ENCODE measurements around the gene PAPPA2.
"Not testable (repeated sequence)": the region's sequence is repeated elsewhere in the genome, so short reads cannot be mapped to it uniquely, and the experiment has no call there.

Gene PAPPA2

DNA sequence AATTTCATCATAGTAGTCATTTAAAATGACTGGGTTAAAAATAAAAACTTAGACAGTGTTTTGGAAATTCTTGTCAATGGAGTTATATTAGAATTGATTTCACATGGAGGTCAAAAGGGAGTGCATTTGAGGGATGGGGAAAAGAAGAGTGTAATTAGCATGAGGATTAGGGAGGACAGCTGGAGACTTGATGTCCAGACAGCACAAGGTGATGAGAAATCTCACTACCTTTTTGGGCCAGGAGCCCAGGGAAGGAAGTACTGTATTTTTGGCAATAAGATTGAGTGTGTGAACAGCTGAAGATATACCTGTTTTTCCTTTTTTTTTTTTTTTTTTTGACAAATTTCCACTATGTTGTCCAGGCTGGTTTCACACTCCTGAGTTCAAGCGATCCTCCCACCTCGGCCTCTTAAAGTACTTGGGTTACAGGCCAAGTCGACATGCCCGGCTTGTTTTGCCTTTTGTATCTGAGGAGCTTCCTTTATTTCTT is 163.6 kb downstream of the PAPPA2 start:
- TF ChIP-seq GATA1 (IDR thresholded peaks at IDR 0.05; ENCODE audit: low read depth, low read length) = no peak
- TF ChIP-seq POLR2A (IDR thresholded peaks at IDR 0.05; ENCODE audit: low read length) = no peak
- DNase-seq = no peak

DNA sequence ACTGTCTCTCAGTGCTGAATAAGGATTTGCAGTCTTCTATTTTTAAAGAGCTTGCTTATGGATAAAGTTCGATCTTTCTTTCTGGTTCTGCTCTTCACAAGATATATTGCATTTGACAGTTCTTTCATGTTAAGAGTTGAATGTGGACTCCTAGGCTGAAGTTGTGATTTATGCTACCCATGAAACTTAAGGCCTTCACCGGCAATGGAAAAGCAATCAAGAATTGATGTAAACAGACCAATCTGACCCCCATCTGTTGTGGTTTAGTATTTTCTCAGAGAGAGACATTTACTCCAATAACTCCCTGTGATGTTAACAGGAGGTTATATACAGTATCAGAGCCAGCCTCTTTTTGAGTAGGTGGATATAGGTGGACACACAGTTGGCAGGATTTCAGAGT is 165.8 kb downstream of the PAPPA2 start:
- DNase-seq = no peak
- TF ChIP-seq POLR2A (IDR thresholded peaks at IDR 0.05; ENCODE audit: low read length) = no peak

DNA sequence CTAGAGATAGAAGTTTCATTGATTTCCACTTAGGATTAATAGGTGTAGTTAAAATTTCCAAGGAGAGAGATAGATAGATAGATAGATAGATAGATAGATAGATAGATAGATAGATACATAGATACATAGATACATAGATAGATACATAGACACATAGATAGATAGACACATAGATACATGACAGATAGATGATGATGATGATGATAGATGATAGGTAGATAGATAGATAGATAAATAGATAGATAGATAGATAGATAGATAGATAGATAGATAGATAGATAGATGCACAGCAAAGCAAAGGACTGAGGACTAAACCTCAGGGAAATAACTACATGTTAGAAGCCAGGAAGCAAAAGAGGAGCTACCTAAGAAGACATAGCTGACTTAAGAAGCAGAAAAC is 171.8 kb downstream of the PAPPA2 start:
- DNase-seq = not testable (repeated sequence)

DNA sequence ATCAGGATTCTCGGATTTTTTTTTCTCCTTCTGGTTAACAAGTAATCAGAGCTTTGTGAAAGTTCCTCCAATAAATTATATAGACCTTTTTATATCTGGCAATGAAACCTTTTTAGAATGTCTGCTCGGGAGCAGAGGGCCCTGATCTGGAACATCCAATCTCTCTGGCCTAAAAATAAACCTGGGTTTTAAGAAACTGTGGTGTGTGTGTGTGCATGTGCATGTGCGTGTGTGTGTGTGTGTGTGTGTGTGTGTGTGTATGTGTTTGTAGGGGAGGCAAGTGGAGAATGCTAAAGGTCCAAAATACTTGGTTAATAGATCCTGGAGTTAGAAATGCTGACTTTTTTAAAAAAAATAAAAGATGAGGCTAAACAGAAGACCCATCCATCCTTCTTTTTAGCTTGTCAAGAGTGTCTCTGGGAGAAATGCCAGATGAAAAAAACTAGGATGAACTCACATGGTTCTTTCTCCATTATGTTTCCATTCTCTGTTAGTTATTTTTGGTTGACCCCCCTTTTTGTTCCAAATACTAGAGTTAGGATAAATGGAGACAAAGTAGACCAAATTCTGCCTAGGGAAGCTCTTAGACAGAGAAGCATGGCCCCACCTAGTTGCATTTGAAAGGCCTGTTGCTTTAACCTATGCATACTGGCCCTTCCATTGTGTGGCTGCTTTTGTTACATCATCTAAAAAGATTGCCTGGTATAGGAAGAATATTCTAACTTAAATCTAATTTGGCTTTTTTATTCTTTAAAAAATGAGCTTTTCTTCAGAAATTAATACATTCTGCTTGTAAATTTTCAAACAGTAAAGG is 175.9 kb downstream of the PAPPA2 start:
- TF ChIP-seq POLR2A (IDR thresholded peaks at IDR 0.05; ENCODE audit: low read length) = no peak
- TF ChIP-seq GATA1 (IDR thresholded peaks at IDR 0.05; ENCODE audit: low read depth, low read length) = no peak

GRCh38 chr1:176643536-176643935 is 180.6 kb downstream of the PAPPA2 start:
- no peak for DNase-seq
- no peak for TF ChIP-seq GATA1 (IDR thresholded peaks at IDR 0.05; ENCODE audit: low read depth, low read length)
- no peak for TF ChIP-seq POLR2A (IDR thresholded peaks at IDR 0.05; ENCODE audit: low read length)

More for the DNA sequence above, 175.9 kb downstream of the PAPPA2 start:
- no peak for DNase-seq

DNA sequence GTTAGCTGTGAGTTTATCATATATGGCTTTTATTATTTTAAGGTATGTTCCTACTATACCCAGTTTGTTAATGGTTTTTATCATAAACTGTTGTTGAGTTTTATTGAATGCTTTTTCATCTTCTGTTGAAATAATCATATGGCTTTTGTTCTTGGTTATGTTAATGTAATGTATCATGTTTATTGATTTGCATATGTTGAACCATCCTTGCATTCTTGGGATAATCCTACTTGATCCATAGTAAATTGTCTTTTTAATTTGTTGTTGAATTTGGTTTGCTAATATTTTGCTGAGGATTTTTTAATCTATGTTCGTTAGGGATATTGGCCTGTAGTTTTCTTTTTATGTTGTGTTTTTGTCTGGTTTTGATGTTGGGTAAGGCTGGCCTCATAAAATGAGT is 185.6 kb downstream of the PAPPA2 start:
- DNase-seq = no peak
- TF ChIP-seq POLR2A (IDR thresholded peaks at IDR 0.05; ENCODE audit: low read length) = no peak
- TF ChIP-seq GATA1 (IDR thresholded peaks at IDR 0.05; ENCODE audit: low read depth, low read length) = no peak

DNA sequence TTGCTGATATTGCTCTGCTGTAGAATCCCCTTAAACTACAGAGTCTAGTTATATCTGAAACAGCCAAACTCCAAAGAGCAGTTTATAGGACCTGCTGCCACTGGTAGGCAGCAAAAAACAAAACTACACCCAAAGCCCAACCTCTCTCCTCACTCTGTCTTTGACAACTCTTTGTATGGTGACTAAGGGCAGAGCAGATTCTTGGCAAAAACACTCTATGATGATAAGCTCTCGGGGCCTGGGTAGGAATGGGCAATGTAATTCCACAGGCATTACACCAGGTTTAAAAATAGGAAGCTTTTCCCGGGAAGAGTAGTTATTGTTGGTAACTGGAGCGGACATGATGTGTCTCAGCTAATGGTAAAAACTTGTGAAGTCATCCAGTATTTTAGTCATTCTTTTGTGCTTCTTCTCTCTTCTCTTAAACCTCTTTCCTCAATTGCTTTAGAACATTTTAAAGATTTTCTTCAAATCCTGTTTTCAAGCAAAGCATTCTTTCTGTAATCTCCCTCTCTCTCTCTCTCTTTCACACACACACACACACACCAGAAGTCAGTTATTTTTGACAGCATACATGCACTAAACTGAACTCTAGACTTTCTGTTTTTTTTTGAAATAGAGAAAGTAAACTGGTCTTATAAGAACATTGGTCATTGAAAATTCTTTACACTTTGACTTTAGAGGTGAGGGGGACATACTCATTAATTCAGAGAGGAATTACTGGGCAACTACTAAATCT is 193.5 kb downstream of the PAPPA2 start:
- no peak for DNase-seq
- no peak for TF ChIP-seq GATA1 (IDR thresholded peaks at IDR 0.05; ENCODE audit: low read depth, low read length)
- TF ChIP-seq POLR2A (IDR thresholded peaks at IDR 0.05; ENCODE audit: low read length) = no peak

DNA sequence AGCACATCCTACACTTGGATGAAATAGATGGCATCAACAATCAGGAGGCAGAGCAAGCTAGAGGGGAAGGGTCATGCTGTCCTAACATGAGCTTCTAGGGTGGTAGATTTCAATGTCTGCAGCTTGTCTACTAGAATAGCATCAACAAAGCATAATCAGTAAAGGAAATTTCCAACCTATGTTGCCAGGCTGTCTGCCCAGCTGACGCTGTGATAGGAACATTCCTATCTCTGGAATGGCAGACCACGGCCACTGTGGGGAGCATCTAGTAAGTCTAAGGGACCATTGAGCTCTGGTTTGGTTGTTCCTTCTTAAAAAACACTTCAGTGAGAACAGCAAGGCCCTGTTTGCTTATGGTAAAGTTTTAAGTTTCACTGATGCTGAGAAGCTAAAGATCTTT is 206.8 kb downstream of the PAPPA2 start:
- TF ChIP-seq POLR2A (IDR thresholded peaks at IDR 0.05; ENCODE audit: low read length) = no peak
- no peak for TF ChIP-seq GATA1 (IDR thresholded peaks at IDR 0.05; ENCODE audit: low read depth, low read length)
- DNase-seq = no peak

DNA sequence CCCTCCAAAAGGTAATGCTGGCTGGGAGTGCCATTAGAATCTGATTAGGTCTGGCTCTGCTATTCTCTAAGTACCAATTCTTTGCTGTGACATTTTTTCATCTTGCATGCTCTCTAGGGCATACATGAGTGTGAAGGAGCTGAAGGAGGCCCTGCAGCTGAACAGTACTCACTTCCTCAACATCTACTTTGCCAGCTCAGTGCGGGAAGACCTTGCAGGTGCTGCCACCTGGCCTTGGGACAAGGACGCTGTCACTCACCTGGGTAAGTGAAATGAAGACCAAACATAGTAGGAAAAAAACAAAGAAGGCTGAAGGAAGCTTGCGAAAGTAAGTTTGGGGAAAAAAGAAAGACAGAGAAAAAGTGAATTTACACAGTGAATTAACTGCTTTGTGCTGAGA is 207.9 kb downstream of the PAPPA2 start:
- TF ChIP-seq POLR2A (IDR thresholded peaks at IDR 0.05; ENCODE audit: low read length) (no peak), GATA1 (IDR thresholded peaks at IDR 0.05; ENCODE audit: low read depth, low read length) (no peak)

GRCh38 chr1:176682830-176683535 is 220.0 kb downstream of the PAPPA2 start:
- no peak for DNase-seq
- no peak for TF ChIP-seq GATA1 (IDR thresholded peaks at IDR 0.05; ENCODE audit: low read depth, low read length)
- no peak for TF ChIP-seq POLR2A (IDR thresholded peaks at IDR 0.05; ENCODE audit: low read length)

More for the DNA sequence above, 207.9 kb downstream of the PAPPA2 start:
- DNase-seq = no peak

GRCh38 chr1:176691251-176692228 is 228.6 kb downstream of the PAPPA2 start:
- peak; percentile 31 to 48 for DNase-seq
- TF ChIP-seq GATA1 (IDR thresholded peaks at IDR 0.05; ENCODE audit: low read depth, low read length) = no peak
- TF ChIP-seq POLR2A (IDR thresholded peaks at IDR 0.05; ENCODE audit: low read length) = no peak

- no peak for DNase-seq
- TF ChIP-seq POLR2A (IDR thresholded peaks at IDR 0.05; ENCODE audit: low read length) (no peak), GATA1 (IDR thresholded peaks at IDR 0.05; ENCODE audit: low read depth, low read length) (no peak)
These were observed 229.5 kb downstream of the PAPPA2 start for GRCh38 chr1:176692431-176692830.

GRCh38 chr1:176692988-176693696 is 230.2 kb downstream of the PAPPA2 start:
- no peak for DNase-seq
- TF ChIP-seq POLR2A (IDR thresholded peaks at IDR 0.05; ENCODE audit: low read length) (no peak), GATA1 (IDR thresholded peaks at IDR 0.05; ENCODE audit: low read depth, low read length) (no peak)
